Pons (tissue), 1 donor: Measurements from ENCODE around the gene CARS2.
"Not testable (repeated sequence)": the region's sequence is repeated elsewhere in the genome, so short reads cannot be mapped to it uniquely, and the experiment has no call there.

ENCODE experiments used
- DNase-seq: peaks from one replicate; pipeline ENCODE4 v3.0.0-alpha.2; 2016; ENCODE audit warnings: low spot score

Gene CARS2

DNA sequence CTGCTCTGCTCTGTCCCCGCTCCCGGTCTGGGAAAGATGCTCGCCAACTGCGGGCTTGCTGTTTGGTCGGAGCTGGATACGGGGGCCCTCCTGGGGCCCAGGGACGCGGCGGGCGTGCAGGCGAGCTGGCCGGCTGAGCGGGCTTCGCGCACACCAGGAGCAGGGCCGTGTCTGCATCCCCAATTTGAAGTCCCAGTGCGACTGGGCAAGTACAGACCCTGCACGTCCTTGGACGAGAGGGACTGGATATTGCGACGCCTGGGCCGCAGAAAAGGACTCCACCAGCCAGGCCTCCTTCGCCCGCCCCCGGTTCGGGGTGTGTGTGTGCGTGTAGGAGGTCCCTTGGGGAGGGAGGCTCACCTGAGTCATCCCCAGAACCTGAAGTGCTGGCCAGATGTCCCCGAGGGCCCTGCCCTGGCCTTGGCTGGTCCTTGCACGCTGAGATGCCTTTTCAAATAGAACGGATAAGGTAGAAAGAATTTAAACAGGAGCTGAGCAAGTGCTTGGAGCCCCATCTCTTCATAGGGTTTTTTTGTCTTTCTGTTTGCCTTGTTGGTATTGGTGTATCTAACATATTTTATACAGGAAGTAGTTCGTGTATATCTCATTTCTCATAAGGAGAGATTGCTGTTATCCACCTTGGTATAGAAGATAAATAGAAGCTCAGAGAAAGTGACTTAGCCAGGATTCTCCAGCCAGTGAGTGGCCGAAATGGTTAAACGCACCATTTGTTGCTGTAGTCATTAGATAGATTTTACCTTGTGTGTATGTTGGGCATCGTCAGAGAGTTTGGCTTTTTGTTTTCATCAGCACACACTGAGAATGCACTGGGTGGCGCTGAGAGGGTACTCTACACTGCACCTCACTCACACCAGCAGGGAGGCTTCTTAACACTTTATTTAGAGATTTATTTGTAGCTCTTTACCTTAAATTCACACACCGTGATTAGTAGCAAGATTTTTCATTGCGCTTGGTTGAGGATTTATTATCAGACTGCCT, 89.5 kb downstream of the CARS2 start:
- no peak for DNase-seq

DNA sequence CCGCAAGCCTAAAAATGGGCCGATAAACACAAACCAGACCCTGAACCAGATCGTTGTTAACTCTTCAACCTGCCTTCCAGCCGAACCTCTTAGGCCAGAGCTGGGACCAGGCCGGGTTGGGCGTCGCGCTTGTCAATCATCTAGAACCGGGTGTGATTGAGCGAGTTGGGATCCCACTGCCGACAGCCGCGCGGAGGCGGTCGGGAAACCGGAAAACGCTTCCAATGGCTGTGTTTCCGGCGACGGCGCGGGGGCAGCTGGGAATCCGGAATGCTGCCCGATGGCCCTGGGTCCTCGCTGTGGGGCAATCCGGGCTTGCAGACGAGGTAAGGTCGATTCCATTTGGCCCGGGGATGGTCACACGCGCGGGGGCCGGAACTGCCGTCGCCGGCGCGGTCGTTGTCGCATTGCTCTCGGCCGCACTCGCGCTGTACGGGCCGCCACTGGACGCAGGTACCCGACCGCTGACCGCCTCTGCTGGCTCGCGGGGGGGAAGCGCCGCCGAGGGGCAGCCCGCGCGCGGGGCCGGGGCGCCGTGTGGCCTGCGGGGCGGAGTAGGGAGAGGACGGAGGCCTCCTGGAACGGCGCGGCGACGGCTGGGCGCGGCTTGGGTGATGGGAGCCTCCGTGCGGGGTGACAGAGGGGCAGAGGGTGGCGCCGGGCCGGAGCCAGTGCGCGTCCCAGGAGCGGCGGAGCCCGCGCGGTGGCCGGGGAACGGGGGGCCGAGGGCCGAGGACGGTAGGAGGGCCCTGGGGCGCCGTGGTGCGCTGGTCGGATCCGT, 90.4 kb downstream of the CARS2 start, which contains the start of gene NAXD:
Gene NAXD, plus strand, starts transcription at position 224 of the 781 bp plus-strand sequence. Its CDS starts 57 bp downstream, at position 281.
- DNase-seq = peak; percentile 94

DNA sequence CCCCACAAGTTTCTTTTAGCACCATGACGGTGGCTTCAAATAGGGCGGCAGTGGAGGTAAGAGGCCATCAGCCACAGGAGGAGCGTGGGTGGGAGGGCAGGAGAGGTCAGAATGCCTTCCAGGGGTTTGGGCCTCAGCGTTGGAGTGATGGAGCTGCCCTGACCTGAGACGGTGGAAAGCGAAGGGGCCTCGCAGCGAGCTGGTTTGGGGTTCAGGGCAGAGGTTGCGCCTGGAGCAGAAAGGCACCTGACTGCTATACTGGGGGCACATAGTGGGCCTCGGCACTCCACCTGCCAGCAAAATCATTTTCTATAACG, 91.0 kb downstream of the CARS2 start:
- no peak for DNase-seq

DNA sequence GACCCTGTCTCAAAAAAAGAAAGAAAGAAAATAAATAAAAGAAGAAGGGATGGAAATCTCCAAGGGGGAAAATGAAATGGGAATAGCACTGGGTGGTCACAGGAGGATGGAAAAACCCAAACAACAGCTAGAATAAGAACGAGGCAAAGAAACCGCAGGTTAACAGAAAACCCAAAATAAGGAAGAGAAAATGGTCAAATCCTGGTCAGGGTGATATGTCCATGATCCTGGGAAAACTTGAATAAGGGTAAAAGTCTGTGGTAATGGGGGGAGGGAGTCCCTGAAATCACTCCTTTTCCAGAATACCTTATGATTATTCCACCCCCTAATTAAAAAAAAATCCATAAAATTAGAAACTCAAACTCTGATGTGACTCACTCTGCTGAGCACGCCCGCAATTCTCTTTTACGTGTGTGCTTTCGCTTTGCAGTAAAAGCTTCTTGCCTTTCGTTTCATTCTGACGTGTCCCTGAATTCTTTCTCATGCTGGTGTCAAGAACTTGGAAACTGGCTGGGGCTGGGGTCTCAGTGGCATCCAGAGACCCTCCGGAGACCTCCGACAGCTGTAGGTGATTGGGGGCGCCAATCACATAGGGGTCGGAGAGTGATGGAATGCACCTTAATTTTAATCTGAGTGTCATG, 94.8 kb downstream of the CARS2 start:
- no peak for DNase-seq

DNA sequence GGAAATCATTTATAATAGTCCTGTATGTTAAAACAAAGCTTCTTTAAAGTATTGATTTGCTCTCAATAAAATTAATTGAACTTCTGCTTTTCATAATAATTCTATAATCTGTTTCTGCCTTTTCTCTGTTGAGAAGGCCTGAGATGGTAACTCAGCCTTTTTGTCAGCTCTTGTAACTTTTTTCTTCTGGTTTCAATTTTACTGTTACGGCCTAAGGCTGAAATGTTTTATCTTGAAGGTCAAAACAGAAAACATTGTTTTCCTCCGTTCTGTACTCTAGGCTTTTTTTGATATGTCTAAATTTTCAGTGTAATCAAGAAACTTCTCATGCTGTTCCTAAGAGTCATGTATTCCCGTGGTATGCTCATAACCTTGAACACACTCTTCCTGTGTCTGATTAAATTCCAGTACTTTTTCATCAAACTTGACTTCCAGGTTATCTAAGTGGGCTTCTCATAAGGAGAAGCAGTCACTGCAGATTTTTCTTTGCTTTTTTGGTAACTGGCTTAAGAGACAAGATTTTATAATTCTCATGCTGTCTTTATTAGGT, 98.2 kb downstream of the CARS2 start:
- DNase-seq = no peak

DNA sequence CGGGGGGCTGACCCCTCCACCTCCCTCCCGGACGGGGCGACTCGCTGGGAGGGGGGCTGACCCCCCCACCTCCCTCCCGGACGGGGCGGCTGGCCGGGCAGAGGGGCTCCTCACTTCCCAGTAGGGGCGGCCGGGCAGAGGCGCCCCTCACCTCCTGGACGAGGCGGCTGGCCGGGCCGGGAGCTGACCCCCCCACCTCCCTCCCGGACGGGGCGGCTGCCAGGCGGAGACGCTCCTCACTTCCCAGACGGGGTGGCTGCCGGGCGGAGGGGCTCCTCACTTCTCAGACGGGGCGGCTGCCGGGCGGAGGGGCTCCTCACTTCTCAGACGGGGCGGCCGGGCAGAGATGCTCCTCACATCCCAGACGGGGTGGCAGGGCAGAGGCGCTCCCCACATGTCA, 99.6 kb downstream of the CARS2 start:
- not testable (repeated sequence) for DNase-seq

DNA sequence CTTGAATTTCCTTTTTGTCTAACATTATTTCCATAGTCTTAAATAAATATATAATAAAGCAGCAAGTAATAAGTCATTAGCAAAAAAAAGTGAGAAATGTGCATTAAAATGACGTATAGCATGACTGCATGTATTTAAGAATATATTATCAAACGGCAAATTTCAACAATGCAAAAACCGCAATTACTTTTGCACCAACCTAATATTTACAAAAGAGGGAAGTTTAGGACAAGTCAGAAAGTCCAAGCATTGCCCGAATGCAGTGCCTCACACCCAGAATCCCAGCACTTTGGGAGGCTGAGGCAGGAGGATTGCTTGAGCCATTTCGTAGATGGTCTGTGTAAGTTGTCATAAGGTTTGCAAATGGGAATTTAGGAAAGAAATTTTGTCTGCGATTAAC, 100.8 kb downstream of the CARS2 start:
- no peak for DNase-seq

DNA sequence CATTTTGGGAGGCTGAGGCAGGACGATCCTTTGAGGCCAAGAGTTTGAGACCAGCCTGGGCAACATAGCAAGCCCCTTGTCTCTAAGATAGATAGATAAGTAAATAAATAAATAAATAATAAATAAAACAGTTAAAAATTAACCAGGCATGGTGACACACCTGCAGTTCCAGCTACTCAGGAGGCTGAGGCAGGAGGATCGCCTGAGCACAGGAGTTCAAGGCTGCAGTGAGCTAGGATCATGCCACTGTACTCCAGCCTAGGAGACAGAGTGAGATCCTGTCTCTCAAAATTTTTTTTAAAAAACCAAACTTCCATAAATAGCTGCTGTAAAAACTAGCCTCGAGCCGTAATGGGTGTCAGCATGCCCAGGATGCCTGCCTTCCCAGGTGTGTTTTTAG, 104.9 kb downstream of the CARS2 start:
- no peak for DNase-seq

DNA sequence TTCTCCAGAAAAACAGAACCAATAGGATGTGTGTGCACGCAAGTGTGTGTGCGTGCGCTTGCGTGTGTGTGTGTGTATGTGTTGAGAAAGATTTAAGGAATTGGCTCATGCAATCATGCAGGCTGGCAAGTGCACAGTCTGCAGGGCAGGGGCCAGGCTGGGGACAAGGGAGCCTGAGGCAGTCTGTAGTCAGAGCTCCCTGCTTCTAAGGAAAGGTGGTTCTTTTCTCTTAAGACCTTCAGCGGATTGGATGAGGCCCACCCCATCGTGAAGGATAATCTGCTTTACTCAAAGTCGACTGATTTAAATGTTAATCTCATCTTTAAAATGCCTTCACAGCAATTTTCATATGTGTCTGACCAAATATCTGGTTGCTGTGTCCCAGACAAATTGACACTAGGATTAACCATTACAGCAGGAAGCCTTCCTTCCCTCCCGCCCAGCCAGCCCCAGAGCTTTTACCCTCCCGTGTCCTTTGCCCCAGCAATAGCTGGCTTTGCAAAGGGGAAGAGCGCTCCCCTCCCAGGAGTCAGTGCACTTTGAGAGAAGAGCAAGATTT, 105.6 kb downstream of the CARS2 start:
- DNase-seq = no peak

DNA sequence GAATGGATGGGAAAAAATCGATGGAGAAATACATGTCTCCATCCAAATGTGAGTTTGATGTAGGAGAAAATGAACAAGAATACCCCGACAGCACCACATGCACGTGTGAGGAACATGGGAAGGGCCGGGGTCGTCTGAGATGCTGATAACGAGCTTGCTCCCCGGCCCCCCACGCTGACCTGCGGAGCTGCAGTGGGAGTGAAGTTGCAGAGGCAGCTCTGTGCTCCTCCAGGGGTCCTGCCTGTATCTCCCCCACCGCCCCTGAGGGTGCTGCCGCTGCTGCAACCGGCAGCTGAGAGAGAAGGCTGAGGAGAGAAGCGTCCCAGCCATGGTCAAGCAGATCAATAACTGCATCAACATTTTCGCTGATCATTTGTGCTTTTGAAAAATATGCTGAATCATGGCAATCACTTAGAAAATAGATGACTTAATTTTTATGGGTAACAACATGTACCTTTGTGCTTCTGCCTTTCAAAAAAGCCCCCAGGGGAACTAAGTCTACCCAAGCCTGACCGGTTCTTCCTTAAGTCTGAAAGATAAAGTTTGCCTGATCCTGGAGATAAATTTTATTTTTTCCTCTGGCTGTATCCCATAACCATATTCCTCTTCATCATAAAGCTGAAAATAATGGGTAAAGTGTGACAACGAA, 108.8 kb downstream of the CARS2 start:
- DNase-seq = no peak

DNA sequence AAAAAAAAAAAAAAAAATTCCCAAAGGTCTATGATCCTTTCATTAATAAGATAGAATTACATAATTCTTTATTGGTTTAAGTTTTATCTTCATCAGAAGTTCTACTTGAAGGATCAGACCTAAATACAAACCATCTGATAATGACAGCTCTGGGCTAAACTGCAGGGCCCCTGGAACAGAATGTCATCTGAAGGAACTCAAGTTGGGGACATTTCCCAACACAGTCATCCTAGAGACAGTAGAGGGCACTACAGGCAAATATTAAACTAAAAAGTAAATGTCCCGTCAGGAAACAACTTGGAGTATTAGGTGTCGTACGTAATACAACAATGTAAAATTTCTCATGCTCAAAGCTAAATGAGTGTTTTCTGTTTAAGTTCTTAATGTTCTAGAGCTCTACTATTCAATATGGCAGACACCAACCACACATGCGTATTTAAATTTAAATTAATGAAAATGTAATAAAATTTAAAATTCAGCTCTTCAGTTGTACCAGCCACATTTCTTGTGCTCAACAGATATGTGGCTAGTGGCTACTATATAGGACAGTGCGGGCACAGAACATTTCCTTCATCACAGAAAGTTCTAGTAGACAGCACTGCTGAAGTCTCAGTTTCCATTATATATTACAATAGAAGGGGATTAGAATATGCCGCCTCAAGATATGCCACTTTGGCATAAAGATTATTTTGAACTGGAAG, 112.3 kb downstream of the CARS2 start:
- peak; percentile 70 for DNase-seq

DNA sequence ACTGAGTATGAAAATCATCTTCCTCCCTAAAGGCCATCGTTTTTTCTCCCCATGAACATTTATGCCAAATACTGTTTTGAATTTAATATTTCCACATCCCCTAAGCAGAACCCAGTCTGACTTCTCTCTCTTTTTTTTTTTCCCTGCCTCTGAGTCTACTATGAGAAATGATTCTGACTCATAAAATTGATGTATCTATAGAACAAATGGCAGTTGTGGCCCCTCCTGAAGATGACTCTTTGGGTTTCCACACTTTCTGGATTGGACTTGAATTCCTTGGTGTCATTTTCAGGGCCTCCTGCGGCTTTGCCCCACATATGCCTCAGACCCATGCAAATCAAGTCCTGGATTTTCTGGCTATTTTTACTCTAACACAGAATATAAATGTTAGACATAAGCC, 113.3 kb downstream of the CARS2 start:
- DNase-seq = no peak
